ENCODE measurements around the gene LIN7A. TPM values are rescaled to one million over a fixed set of nuclear protein-coding genes. Genes with fewer than 3 reads are reported as not detected.

LIN7A gene
- total RNA-seq, 1 donor: 6.5 TPM

- DNase-seq (ENCODE audit: insufficient read length, low spot score, missing footprints): no peak
- no peaks in the 10 kb centered on the region for H4K20me1 ChIP-seq (ENCODE audit: insufficient read depth, low read length)
- no peak overlapping the region for H3K27ac ChIP-seq (ENCODE audit: low read depth, low read length)
Observed at GRCh38 chr12:80813820-80814219, 123.9 kb downstream of the LIN7A start.

GRCh38 chr12:80811957-80812708 lies 125.6 kb downstream of the LIN7A start:
- Histone ChIP-seq H3K27me3 (ENCODE audit: insufficient read depth, low read length) (no peaks in the 10 kb centered on the region), H3K36me3 (ENCODE audit: insufficient read depth, low read length) (no peaks in the 10 kb centered on the region), H4K20me1 (ENCODE audit: insufficient read depth, low read length) (no peaks in the 10 kb centered on the region), H2AFZ (ENCODE audit: low read length) (no peak overlapping the region), H3K4me3 (ENCODE audit: insufficient read depth, low read length) (no peak overlapping the region), H3K4me2 (ENCODE audit: insufficient read depth, low read length) (no peak overlapping the region), H3K79me2 (ENCODE audit: insufficient read depth, low read length) (no peaks in the 10 kb centered on the region), H3K4me1 (ENCODE audit: insufficient read depth, low read length) (no peaks in the 10 kb centered on the region), H3K9me3 (ENCODE audit: low read depth, low read length) (no peaks in the 10 kb centered on the region), H3K27ac (ENCODE audit: low read depth, low read length) (no peak overlapping the region)
- no peak for DNase-seq (ENCODE audit: insufficient read length, low spot score, missing footprints)
- no peak for TF ChIP-seq CTCF (IDR thresholded peaks at IDR 0.05; ENCODE audit: extremely low read depth, low read depth, low read length)

More at GRCh38 chr12:80813820-80814219, 123.9 kb downstream of the LIN7A start:
- Histone ChIP-seq H3K36me3 (ENCODE audit: insufficient read depth, low read length) (no peaks in the 10 kb centered on the region), H3K4me3 (ENCODE audit: insufficient read depth, low read length) (no peak overlapping the region), H3K27me3 (ENCODE audit: insufficient read depth, low read length) (no peaks in the 10 kb centered on the region), H3K79me2 (ENCODE audit: insufficient read depth, low read length) (no peaks in the 10 kb centered on the region), H2AFZ (ENCODE audit: low read length) (no peak overlapping the region), H3K4me2 (ENCODE audit: insufficient read depth, low read length) (no peak overlapping the region), H3K4me1 (ENCODE audit: insufficient read depth, low read length) (no peaks in the 10 kb centered on the region), H3K9me3 (ENCODE audit: low read depth, low read length) (no peaks in the 10 kb centered on the region)
- no peak for TF ChIP-seq CTCF (IDR thresholded peaks at IDR 0.05; ENCODE audit: extremely low read depth, low read depth, low read length)

GRCh38 chr12:80810874-80811273 lies 126.9 kb downstream of the LIN7A start:
- Histone ChIP-seq H3K4me1 (ENCODE audit: insufficient read depth, low read length) (no peaks in the 10 kb centered on the region), H3K4me3 (ENCODE audit: insufficient read depth, low read length) (no peak overlapping the region), H3K79me2 (ENCODE audit: insufficient read depth, low read length) (no peaks in the 10 kb centered on the region), H2AFZ (ENCODE audit: low read length) (no peak overlapping the region), H3K27me3 (ENCODE audit: insufficient read depth, low read length) (no peaks in the 10 kb centered on the region), H3K36me3 (ENCODE audit: insufficient read depth, low read length) (no peaks in the 10 kb centered on the region), H3K9me3 (ENCODE audit: low read depth, low read length) (no peaks in the 10 kb centered on the region), H3K4me2 (ENCODE audit: insufficient read depth, low read length) (no peak overlapping the region), H4K20me1 (ENCODE audit: insufficient read depth, low read length) (no peaks in the 10 kb centered on the region), H3K27ac (ENCODE audit: low read depth, low read length) (no peak overlapping the region)
- no peak for DNase-seq (ENCODE audit: insufficient read length, low spot score, missing footprints)
- no peak for TF ChIP-seq CTCF (IDR thresholded peaks at IDR 0.05; ENCODE audit: extremely low read depth, low read depth, low read length)

GRCh38 chr12:80807640-80808288 lies 130.0 kb downstream of the LIN7A start:
- Histone ChIP-seq H3K4me1 (ENCODE audit: insufficient read depth, low read length) (no peaks in the 10 kb centered on the region), H3K4me2 (ENCODE audit: insufficient read depth, low read length) (no peak overlapping the region), H3K36me3 (ENCODE audit: insufficient read depth, low read length) (no peaks in the 10 kb centered on the region), H3K79me2 (ENCODE audit: insufficient read depth, low read length) (no peaks in the 10 kb centered on the region), H3K27ac (ENCODE audit: low read depth, low read length) (no peak overlapping the region), H3K9me3 (ENCODE audit: low read depth, low read length) (no peaks in the 10 kb centered on the region), H4K20me1 (ENCODE audit: insufficient read depth, low read length) (no peaks in the 10 kb centered on the region), H2AFZ (ENCODE audit: low read length) (no peak overlapping the region), H3K27me3 (ENCODE audit: insufficient read depth, low read length) (no peaks in the 10 kb centered on the region), H3K4me3 (ENCODE audit: insufficient read depth, low read length) (no peak overlapping the region)
- no peak for TF ChIP-seq CTCF (IDR thresholded peaks at IDR 0.05; ENCODE audit: extremely low read depth, low read depth, low read length)
- no peak for DNase-seq (ENCODE audit: insufficient read length, low spot score, missing footprints)
